ENCODE results near the gene PLCG2.

- TF ChIP-seq MAX (IDR thresholded peaks at IDR 0.05), result no peak
- TF ChIP-seq TAF1 (IDR thresholded peaks at IDR 0.05; ENCODE audit: low read depth), result no peak
- TF ChIP-seq EP300 (IDR thresholded peaks at IDR 0.05; ENCODE audit: borderline replicate concordance), result no peak
- TF ChIP-seq RAD21 (IDR thresholded peaks at IDR 0.05; ENCODE audit: low read depth), result no peak
- TF ChIP-seq YY1 (IDR thresholded peaks at IDR 0.05; ENCODE audit: low read depth), result no peak
- TF ChIP-seq CEBPB (IDR thresholded peaks at IDR 0.05), result no peak
These were observed 103.5 kb downstream of the PLCG2 start for GRCh38 chr16:81882559-81882958.
